ENCODE measurements around the gene DLG2.

DLG2 gene

GRCh38 chr11:85603220-85603619, 23.9 kb downstream of the DLG2 start:
- no peaks in the 10 kb centered on the region for H3K4me1 ChIP-seq (ENCODE audit: insufficient read depth, low read length, severe bottlenecking)
- no peak overlapping the region for H3K4me2 ChIP-seq (ENCODE audit: low read length)
- no peaks in the 10 kb centered on the region for H4K20me1 ChIP-seq (ENCODE audit: insufficient read depth, low read length)
- H3K79me2 ChIP-seq (ENCODE audit: insufficient read depth, low read length) = no peaks in the 10 kb centered on the region
- H3K27me3 ChIP-seq (ENCODE audit: insufficient read depth, low read length) = no peaks in the 10 kb centered on the region
- no peak overlapping the region for H2AFZ ChIP-seq (ENCODE audit: low read length)
- no peaks in the 10 kb centered on the region for H3K9me3 ChIP-seq (ENCODE audit: low read length)
- H3K9ac ChIP-seq (ENCODE audit: low read length) = no peak overlapping the region
- no peaks in the 10 kb centered on the region for H3K9me2 ChIP-seq (ENCODE audit: low read depth, low read length)
- H3F3A ChIP-seq (ENCODE audit: insufficient read depth, low read length) = no peaks in the 10 kb centered on the region
- H3K36me3 ChIP-seq (ENCODE audit: insufficient read depth, low read length) = no peaks in the 10 kb centered on the region; the same call in 1 of the 2 replicates
- H3K4me3 ChIP-seq (ENCODE audit: low read depth, low read length, poor library complexity, severe bottlenecking) = no peak overlapping the region
- no peak overlapping the region for H3K27ac ChIP-seq (ENCODE audit: low read depth, low read length, poor library complexity, severe bottlenecking)
- TF ChIP-seq CTCF (IDR thresholded peaks at IDR 0.05; ENCODE audit: low read length) (no peak), EZH2 (IDR thresholded peaks at IDR 0.05; ENCODE audit: borderline replicate concordance, low read length) (no peak)

GRCh38 chr11:85602526-85603213, 24.5 kb downstream of the DLG2 start:
- Histone ChIP-seq H3K79me2 (ENCODE audit: insufficient read depth, low read length) (no peaks in the 10 kb centered on the region), H3K27me3 (ENCODE audit: insufficient read depth, low read length) (no peaks in the 10 kb centered on the region), H3K9me3 (ENCODE audit: low read length) (no peaks in the 10 kb centered on the region), H2AFZ (ENCODE audit: low read length) (no peak overlapping the region), H3K36me3 (ENCODE audit: insufficient read depth, low read length) (no peaks in the 10 kb centered on the region; the same call in 1 of the 2 replicates), H3F3A (ENCODE audit: insufficient read depth, low read length) (no peaks in the 10 kb centered on the region), H3K27ac (ENCODE audit: low read depth, low read length, poor library complexity, severe bottlenecking) (no peak overlapping the region), H3K9ac (ENCODE audit: low read length) (no peak overlapping the region), H3K9me2 (ENCODE audit: low read depth, low read length) (no peaks in the 10 kb centered on the region), H3K4me1 (ENCODE audit: insufficient read depth, low read length, severe bottlenecking) (no peaks in the 10 kb centered on the region), H3K4me2 (ENCODE audit: low read length) (no peak overlapping the region), H3K4me3 (ENCODE audit: low read depth, low read length, poor library complexity, severe bottlenecking) (no peak overlapping the region), H4K20me1 (ENCODE audit: insufficient read depth, low read length) (no peaks in the 10 kb centered on the region)
- TF ChIP-seq EZH2 (IDR thresholded peaks at IDR 0.05; ENCODE audit: borderline replicate concordance, low read length) (no peak), CTCF (IDR thresholded peaks at IDR 0.05; ENCODE audit: low read length) (no peak)

GRCh38 chr11:85599083-85599482, 28.1 kb downstream of the DLG2 start:
- Histone ChIP-seq H3K9me2 (ENCODE audit: low read depth, low read length) (no peaks in the 10 kb centered on the region), H3K9me3 (ENCODE audit: low read length) (no peaks in the 10 kb centered on the region), H3K36me3 (ENCODE audit: insufficient read depth, low read length) (no peaks in the 10 kb centered on the region), H3K79me2 (ENCODE audit: insufficient read depth, low read length) (no peaks in the 10 kb centered on the region), H3K4me1 (ENCODE audit: insufficient read depth, low read length, severe bottlenecking) (no peaks in the 10 kb centered on the region), H2AFZ (ENCODE audit: low read length) (no peak overlapping the region), H3K27ac (ENCODE audit: low read depth, low read length, poor library complexity, severe bottlenecking) (no peak overlapping the region), H4K20me1 (ENCODE audit: insufficient read depth, low read length) (no peaks in the 10 kb centered on the region), H3K4me3 (ENCODE audit: low read depth, low read length, poor library complexity, severe bottlenecking) (no peak overlapping the region), H3F3A (ENCODE audit: insufficient read depth, low read length) (no peaks in the 10 kb centered on the region), H3K9ac (ENCODE audit: low read length) (no peak overlapping the region), H3K4me2 (ENCODE audit: low read length) (no peak overlapping the region), H3K27me3 (ENCODE audit: insufficient read depth, low read length) (no peaks in the 10 kb centered on the region)
- TF ChIP-seq CTCF (IDR thresholded peaks at IDR 0.05; ENCODE audit: low read length) = no peak
- TF ChIP-seq EZH2 (IDR thresholded peaks at IDR 0.05; ENCODE audit: borderline replicate concordance, low read length) = no peak

Measured in OCI-LY1 (cell line).